Testis (tissue), 2 donors: ENCODE measurements around the gene DES.

Experiments used
- POLR2A ChIP-seq: fragments of 450-650 bp; IDR thresholded peaks from one replicate; pipeline ENCODE4 v1.6.1; 2017; ENCODE audit warnings: antibody characterized with exemption, mild to moderate bottlenecking, moderate library complexity
- TF ChIP-seq, protein P1 (sequence below), 3 experiments: fragments of 450-650 bp in 2 of 3; fragments of 200-600 bp in 1 of 3; sonication (generic) in 1 of 3; IDR thresholded peaks; one replicate each; pipeline ENCODE4 v1.5.1; 2016 to 2019; ENCODE audit warnings: antibody characterized with exemption in 3 of 3, mild to moderate bottlenecking in 2 of 3, moderate library complexity in 1 of 3

- TF ChIP-seq, protein P1, sequence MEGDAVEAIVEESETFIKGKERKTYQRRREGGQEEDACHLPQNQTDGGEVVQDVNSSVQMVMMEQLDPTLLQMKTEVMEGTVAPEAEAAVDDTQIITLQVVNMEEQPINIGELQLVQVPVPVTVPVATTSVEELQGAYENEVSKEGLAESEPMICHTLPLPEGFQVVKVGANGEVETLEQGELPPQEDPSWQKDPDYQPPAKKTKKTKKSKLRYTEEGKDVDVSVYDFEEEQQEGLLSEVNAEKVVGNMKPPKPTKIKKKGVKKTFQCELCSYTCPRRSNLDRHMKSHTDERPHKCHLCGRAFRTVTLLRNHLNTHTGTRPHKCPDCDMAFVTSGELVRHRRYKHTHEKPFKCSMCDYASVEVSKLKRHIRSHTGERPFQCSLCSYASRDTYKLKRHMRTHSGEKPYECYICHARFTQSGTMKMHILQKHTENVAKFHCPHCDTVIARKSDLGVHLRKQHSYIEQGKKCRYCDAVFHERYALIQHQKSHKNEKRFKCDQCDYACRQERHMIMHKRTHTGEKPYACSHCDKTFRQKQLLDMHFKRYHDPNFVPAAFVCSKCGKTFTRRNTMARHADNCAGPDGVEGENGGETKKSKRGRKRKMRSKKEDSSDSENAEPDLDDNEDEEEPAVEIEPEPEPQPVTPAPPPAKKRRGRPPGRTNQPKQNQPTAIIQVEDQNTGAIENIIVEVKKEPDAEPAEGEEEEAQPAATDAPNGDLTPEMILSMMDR (IDR thresholded peaks at IDR 0.05), result no peak
- TF ChIP-seq POLR2A, result no peak
These were observed 48.9 kb downstream of the DES start for GRCh38 chr2:219466816-219467735.
